Measurements from ENCODE around the gene ELAC2.
A peak's percentile ranks its signal among the peaks of the same experiment; 100 is the strongest.

Gene ELAC2, protein sequence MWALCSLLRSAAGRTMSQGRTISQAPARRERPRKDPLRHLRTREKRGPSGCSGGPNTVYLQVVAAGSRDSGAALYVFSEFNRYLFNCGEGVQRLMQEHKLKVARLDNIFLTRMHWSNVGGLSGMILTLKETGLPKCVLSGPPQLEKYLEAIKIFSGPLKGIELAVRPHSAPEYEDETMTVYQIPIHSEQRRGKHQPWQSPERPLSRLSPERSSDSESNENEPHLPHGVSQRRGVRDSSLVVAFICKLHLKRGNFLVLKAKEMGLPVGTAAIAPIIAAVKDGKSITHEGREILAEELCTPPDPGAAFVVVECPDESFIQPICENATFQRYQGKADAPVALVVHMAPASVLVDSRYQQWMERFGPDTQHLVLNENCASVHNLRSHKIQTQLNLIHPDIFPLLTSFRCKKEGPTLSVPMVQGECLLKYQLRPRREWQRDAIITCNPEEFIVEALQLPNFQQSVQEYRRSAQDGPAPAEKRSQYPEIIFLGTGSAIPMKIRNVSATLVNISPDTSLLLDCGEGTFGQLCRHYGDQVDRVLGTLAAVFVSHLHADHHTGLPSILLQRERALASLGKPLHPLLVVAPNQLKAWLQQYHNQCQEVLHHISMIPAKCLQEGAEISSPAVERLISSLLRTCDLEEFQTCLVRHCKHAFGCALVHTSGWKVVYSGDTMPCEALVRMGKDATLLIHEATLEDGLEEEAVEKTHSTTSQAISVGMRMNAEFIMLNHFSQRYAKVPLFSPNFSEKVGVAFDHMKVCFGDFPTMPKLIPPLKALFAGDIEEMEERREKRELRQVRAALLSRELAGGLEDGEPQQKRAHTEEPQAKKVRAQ

DNA sequence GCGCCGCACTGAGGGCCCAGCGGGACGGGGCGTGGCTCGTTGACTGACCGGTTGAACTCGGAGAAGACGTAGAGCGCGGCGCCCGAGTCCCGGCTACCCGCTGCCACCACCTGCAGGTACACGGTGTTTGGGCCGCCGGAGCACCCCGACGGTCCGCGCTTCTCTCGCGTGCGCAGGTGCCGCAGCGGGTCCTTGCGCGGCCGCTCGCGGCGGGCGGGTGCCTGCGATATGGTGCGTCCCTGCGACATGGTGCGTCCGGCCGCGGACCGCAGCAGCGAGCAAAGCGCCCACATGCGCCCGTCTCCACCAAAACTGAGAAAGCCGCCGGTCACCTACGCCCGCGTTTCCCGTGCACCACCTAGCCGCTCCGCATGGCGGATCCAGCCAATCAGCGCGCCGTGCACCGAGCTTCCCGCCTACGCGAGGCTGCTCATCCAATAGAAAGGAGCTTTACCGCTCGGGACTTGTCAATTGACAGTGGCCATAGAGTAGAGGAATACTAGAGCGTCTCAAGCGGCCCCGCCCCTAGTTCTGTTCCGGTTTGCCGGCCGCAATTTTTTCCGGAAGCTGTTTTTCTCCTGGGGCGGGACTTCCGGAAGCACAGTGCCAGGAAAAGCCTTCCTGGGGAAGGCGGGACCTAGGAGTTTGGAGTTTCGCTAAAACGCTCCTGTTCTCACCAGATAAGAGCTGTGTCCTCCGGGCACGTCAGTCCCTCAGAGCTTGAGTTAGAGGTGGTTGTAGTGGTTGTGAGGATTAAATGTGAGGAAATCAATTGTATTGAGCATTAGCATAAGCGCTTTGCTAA is at the start of gene ELAC2:
Gene ELAC2 (minus strand): TSS at position 373 of the 805 bp plus-strand sequence. CDS start 80 bp downstream, at position 293.
- peak; percentile 99 for DNase-seq

DNA sequence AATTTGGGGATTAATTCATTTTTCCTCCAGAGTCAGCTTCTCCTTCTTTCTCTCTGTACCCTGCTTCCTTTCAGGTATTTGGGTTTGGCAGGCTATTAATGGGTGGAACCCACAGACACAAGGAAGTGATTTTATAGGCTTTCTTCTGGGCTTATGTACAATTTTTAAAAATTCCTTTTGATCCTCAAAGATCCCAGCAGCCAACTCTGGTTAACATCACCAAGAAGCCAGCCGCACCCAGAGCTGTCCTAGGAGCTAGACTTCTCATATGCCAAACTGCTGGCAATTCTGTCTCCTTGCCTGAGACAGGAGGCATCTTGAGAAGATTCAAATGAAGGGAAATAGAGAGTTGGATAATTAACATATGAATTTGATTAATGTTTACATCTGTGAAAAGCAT is 47.2 kb upstream of the ELAC2 start:
- no peak for DNase-seq

DNA sequence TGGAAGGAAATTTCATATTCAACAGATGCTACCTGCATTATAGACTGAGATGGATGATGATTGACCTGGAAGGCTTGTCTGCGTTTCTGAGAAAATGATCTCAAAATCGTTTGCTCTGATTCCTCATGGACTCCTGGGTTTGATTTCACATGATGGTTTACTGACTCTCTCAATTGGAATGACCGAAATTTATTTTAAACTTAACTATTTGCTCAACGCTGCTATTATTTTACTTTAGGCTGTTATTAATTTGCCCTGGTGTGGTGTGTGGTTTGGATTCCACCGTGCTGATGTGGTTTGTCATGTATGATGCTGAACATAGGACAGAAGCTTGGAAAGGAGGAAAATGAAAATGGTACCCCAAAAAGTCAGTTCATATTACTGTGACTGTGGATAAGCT is 37.3 kb upstream of the ELAC2 start:
- no peak for DNase-seq

DNA sequence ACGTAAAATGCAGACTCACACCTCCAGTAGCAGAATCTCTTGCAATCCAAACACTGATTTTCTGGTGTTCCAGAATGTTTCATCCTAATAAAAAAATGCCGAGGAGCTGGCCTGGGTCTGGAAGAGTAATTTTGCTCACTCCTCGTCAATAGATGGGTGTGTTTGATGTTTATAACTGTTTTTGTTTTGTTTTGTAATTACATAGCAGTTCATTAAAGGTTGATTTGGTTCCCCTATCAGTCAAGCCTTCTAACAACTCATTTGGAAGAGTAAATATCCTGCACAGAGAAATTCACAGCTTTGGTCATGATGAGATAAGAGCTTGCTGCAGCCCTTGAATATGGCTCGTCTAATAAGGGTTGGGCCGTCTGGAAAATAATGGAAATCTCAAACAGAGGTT is 36.8 kb upstream of the ELAC2 start:
- DNase-seq = no peak

DNA sequence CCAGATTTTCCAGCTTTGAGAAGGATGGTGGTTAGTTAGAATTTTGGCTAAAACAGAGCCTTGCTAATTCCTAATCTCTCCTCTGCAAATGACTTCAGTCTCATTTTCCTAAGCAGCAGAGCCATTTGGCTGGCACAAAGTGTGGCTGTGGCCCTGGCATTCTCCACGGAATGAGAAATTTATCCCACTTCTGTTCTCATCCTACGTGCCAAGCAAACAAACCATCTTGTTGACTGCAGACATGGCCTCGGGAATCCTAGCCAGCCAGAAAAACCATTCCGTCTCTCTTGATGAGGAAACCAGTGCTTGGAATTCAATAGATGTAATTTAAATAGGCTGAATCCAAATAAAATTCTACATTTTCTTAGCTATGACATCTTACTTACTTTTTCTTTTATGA is 34.1 kb upstream of the ELAC2 start:
- DNase-seq = peak; percentile 0

DNA sequence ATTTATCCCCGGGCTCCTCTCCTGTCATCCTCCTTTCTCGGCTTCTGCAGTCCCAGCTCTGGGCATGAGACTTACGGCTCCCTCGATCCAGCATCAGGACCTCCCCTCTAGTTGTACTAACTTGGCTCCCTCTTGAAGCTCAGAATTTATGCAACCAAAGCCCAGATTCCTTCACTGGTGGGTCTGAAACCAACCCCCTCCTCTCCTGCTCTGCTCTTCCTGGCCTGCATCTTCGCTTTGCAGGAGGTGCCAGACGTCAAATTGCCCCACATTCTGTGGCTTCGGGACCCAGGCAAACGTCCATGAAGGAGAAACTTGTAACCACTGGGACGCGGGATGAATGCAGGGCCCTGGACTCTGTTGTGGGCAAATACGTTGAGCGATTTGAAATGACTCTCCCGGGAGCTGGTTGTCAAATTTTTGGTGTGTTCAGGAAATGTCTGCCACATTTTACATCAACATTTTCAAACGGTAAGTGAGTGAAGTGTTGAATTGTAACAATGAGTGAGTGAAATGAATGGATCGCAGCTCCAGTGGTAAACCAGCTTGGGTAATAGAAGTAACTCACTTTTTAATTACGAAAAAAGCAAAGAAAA is 29.3 kb upstream of the ELAC2 start:
- DNase-seq = no peak

DNA sequence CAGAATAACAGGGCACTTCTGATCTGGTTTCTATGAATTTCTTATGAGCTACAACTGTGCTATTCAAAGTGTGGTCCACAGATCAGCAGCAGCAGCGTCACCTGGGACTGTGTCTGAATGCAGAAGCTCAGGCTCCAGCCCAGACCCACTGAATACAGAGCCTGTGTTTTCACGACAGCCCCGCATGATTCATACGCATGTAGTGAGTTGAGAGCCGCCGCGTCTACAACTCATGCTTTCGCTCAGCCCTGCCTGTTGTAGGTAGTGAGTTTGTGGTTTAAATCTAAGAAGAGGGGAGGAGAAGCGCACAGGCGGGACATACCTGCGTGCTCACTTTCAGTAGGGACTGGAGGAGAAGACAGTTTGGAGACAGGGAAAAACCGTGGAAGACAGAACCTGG is 28.5 kb upstream of the ELAC2 start:
- DNase-seq = no peak

DNA sequence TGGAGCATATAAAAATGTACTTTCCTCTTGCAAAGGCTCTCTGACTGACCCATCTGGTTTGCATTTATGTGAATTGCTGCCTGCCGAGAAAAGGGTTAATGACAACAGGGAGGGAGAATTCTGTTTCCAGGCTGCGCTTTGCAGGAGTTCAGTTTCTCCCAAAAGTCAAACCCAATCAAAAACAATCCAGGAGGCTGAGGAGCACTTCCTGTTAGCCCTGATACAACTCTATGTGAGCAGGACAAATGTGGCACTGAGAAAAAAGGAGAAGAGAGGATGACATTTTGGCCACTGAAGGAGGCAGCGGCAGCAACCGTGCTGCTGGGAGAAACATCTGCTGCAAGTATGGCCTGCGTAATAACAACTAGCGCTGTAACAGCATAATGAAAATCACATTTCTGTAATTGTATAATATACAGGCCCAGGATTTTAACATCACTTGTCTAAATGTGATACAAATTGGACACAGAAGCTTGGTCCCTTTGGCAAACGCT is 26.8 kb upstream of the ELAC2 start:
- DNase-seq = no peak

DNA sequence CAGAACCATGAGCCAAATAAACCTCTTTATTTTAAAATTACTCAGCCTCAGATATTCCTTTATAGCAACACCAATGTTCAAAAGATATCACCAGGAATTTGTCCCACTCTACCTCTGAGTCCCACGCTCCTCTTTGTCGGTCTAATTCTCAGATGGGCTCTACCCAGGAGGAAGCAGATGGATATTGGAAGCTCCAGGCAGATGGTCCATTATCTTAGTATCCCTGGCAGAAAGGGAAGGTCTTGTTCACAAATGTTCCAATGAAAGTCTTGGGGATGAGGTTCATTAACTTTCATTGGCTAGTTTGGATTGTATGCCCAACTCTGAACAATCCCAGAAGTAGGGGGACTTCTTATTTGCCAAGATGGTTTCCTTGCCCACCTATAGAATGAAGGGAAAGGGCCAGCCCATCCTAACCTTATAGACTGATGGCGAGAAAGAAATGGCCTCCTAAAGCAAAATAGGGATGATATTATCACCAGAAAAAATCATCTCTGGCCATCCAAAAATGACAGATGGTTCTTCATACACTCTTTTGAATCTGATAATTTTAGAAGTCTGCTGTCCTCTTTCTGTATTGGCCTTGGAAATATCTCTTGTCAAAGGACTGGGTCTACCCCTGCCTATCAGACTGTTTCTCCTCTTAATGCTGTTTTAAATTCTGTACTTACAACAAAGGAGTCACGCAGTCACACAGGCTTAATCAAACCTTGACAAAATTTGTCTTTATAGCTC is 21.3 kb upstream of the ELAC2 start:
- no peak for DNase-seq

DNA sequence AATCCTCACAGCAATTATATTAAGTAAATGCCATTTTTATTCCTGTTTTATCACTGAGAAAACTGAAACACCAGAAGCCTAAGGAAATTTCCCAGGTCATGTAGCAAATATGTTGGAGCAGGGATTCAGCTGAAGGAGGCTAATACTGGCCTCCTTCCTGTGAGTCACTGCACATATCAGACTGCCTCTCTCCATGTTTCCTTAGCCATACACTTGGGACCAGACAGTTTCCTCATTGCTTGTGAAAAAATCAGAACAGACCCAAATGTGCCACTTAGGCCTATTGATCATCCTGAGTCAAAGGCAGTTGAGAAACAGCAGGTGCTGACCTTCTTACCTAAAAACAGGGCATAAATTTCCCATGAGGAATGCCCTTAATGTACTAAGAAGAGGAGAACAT is 18.9 kb upstream of the ELAC2 start:
- no peak for DNase-seq

DNA sequence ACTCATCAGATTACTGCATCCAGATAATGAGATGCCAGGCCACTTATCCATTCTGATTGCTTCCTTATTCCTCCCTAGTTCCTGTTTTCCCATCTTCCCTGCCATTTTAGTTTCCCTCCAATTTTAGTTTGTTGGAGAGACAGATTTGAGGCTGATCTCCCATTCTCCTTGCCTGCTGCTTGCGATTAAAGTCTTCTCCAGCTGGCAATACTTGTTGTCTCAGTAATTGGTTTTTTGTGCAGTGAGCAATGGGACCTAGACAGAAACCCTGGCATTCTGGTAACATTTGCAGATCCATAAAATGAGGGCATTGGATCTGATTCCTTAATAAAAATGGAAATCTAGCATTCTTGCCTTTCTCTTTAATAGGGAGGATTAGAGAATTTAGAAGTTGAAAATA is 17.6 kb upstream of the ELAC2 start:
- DNase-seq = no peak

DNA sequence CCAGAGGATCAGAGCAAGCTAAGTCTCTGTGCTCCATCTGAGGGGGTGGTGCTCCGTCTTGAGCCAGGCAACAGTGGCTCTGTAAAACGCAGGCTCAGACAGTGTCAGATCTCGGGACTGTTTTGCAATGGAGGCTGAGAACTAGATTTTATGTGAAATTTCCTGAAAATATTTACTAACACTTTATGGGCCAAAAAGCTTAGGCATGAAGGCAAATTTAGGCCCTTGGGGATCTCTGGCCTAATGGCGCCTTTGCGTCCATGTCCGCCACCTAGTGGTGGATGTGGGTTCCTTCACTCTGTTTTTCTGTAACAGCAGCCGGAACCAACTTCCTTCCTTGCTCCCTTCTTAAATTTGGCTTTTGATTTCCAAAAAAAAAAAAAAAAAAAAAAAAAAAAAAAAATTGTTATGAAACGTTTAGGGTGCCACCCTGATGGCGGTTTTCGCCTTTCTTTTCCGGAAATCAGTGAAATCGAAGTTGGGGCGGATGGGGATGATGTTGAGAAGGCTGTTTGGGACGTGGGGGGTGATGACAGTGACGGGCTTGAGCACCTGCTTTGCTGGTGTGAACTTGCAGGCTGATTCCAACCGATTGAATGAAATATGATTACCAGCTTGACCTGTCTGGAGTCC is 14.0 kb upstream of the ELAC2 start:
- DNase-seq = peak; percentile 5

DNA sequence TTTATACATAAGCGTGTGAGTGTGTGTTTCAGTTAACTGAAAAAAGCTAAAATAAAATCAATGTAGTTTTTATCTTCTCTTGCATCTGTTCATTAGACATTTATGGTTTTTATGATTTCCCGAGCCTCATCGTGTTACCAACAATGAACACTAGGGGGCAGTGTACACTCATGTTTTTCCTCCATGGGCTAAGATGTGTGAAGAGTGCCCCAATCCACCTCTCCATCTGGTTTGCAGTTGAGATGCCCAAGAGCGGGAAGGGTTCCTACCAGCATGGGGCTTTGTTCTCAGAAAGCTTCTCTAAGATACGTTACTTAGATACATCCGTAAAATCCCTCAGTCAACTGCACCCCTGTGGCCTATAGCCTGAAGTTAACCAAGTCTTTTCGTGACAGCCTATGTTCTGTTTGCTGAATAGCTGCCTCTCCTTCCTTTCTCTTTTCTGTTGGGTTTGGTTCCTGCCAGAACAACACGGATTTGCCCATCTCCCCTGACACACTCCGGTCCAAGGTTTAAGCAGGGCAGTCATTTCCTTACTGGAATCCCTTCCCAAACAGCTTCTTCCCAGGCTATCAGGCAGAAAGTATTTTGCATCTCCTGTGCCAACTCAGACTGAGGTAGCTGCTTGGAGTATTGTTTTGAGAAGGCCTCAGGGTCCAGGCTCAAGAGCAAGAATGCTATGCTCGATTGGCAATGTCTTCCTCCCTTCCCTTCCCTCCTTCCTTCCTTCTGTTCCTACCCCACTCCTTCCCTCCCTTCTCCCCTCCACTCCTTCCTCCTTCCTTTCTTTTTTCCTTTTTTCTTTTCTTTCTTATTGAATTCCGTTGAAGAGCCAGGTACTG is 12.9 kb upstream of the ELAC2 start:
- DNase-seq = peak; percentile 52

DNA sequence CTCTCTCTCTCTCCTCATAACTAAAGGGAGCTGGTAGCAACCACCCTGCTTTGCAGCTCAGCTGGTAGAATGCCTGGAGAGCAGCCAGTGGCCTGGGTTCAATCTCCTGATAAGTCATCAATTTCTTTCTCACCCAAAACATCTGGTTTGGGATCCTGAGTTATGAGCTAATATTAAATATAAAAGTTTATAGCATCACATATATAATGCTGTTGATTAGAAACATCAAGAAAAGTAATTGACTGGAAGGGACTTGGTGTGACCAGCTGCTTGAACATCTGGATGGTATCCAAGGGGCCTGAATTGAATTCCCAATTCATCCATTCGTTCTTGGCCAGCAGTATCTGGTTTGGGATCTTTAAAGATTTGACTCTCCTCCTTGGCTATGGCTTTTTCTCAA is 12.2 kb upstream of the ELAC2 start:
- DNase-seq = no peak

DNA sequence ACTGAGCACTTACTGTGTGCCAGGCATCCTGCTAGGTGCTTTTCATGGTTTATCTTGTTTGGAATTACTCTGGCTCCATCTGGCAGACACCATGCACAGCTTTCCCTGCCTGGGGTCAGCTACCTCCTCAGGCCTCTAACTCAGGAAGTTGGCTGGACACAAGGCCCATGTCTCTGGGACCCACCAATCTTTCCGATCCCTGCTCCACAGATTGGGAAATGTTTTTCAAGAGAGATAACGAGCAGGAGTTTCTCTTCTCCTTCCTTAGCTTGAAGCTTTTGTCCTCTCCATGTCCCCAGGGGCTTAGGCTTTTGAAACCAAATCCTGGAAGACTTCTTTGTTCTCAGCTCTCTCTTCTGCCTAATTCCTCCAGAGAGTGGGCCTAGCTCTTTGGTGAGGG is 11.5 kb upstream of the ELAC2 start:
- DNase-seq = no peak

DNA sequence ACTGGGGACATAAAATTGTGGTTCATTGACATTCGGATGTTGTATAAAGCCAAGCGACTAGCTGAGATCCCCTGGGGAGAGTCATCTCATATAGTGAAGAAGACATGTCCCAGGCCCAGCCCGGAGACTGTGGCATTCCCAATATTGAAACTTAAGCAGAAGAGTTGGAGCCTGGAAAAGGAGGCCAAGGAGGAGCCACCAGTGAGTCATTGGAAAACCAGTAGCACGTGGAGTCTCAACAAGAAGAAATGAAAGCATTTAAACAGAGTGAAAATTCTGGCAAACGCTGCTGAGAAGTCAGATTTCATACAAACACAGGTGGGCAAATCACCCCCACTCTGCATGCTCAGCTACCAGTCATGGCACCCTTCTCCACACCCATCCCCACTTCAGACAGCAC is 9.4 kb upstream of the ELAC2 start:
- DNase-seq = no peak

DNA sequence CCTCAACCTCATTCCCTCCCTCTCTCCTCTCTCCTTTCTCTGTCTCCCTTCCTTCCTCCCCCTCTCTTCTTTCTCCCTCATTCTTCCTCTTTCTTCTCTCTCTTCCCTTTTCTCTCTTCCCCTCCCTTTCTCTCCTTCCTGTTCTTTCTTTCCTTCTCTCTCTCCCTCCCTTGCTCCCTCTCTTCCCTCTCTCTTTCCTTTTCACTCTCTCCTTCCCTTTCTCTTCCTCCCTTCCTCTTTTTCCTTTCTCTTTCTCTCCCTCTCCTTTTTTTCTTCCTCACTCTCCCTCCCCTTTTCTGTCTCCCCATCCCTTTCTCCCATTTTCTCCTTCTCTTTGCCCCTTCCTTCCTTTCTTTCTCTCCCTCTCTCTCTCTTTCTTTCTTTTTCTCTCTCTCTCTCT is 7.9 kb upstream of the ELAC2 start:
- no peak for DNase-seq

DNA sequence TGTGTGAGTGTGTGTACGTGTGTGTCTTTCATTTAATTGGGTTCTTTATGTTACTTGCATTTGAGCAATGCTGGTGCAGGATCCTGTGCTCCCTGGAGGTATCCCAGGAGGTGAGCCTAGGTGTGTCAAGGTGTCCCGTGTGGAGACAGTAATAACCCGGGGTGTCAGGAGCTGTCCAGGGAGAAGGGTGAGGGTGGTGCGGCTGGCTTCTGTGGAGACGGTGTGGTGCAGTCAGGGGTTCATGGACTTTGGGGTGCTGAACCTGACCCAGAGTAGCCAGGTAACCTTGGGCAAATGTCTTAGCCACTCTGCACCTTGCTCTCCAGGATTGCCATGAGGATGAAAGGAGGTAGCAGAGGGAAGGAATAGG is 7.4 kb upstream of the ELAC2 start:
- no peak for DNase-seq

DNA sequence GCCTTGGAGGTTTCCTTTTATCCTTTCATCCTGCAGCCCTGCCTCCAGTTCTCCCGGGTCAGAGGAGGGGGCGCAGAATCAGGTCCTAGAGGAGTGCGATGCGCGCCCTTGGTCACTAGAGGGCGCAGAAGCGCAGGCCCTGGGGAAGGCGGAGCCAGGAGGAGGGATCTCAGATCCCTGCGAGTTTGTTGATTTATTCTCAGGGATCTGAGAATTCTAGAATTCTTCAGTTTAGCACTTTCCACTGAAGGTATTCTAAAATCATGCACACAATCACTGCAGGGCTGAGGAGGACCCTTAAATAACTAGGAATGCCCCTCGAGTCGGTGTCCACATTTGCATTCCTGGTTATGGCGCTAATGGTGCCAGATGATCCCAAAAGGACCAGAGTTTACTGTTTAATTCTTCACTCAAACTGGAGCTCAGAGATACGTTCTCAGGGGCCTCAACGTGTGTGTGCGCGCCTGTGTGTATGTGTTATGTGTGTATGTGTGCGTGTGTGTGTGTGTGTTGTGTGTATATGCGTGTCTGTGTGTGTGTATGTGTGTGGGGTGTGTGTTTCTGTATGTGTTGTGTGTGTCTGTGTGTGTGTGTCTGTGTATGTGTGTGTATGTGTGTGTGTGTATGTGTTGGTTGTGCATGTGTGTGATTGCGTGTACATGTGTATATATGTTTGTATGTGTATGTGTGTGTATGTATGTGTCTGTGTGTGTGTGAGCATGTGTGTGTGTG is 6.9 kb upstream of the ELAC2 start:
- peak; percentile 47 for DNase-seq

DNA sequence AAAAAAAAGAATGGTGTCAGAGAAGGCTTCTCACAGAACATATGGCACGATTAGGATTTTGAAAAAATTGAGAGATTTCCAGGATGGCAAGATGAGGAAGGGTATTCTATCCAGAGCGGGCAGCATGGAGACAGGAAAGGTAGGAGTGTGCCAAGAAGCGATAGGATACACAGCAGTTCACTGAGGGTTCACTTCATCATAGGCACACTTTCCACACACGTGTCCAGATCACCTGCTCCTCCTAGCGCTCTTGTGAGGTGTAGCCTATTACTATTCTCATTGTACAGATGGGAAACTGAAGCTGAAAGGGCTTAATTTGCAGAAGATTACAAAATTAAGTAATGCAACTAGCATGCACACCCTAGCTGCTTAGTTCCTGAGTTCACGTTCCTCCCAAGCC is 6.2 kb upstream of the ELAC2 start:
- no peak for DNase-seq

Data from midbrain (tissue), 1 donor.